H1 (cell line): Measurements from ENCODE around the gene STX18.

Source experiments
- CTCF ChIP-seq, 3 experiments: IDR thresholded peaks; 1 replicate in 2 of 3; 2 replicates in 1 of 3; pipeline versions ENCODE4 v1.5.1 to v1.6.1; 2011; ENCODE audit warnings: low read length in 3 of 3, mild to moderate bottlenecking in 3 of 3, inconsistent platforms in 2 of 3, low read depth in 1 of 3, moderate library complexity in 1 of 3; ENCODE audit not compliant: insufficient read depth in 1 of 3; ENCODE audit errors: control extremely low read depth in 1 of 3
- GABPA ChIP-seq: IDR thresholded peaks from 2 replicates; pipeline ENCODE4 v1.6.1; 2011; ENCODE audit warnings: mild to moderate bottlenecking, low read length, moderate library complexity, borderline replicate concordance; ENCODE audit not compliant: insufficient read depth
- JUND ChIP-seq: IDR thresholded peaks from 2 replicates; pipeline ENCODE4 v1.6.1; 2011; ENCODE audit warnings: mild to moderate bottlenecking, improper control_type of control experiment, low read length
- KDM5A ChIP-seq: fragments of 200-600 bp; IDR thresholded peaks from 2 replicates; pipeline ENCODE4 v1.7.1; 2012; ENCODE audit warnings: mild to moderate bottlenecking, low read length, inconsistent platforms, mixed read lengths
- RAD21 ChIP-seq, 2 experiments: IDR thresholded peaks in 1 of 2; conservative IDR thresholded peaks in 1 of 2; 2 replicates each; pipeline ENCODE4 v1.6.1; 2011; ENCODE audit warnings: low read depth in 2 of 2, low read length in 2 of 2, improper control_type of control experiment in 1 of 2, inconsistent platforms in 1 of 2, mild to moderate bottlenecking in 1 of 2, moderate library complexity in 1 of 2
- RFX5 ChIP-seq: IDR thresholded peaks from 2 replicates; pipeline ENCODE4 v1.6.1; 2011; ENCODE audit warnings: low read depth, low read length, improper control_type of control experiment, borderline replicate concordance
- TEAD4 ChIP-seq: IDR thresholded peaks from 2 replicates; pipeline ENCODE4 v1.6.1; 2012; ENCODE audit warnings: low read depth, low read length, inconsistent platforms, mixed read lengths

- TF ChIP-seq JUND, result no peak
- no peak for TF ChIP-seq RFX5
- TF ChIP-seq GABPA, result no peak
- no peak for TF ChIP-seq CTCF (IDR thresholded peaks at IDR 0.05; ENCODE audit: control extremely low read depth in 1 of 3, insufficient read depth in 1 of 3, low read depth in 1 of 3, low read length in 3 of 3)
- no peak for TF ChIP-seq RAD21 (IDR thresholded peaks at IDR 0.05 in 1 of 2, conservative IDR thresholded peaks at IDR 0.05 in 1 of 2; ENCODE audit: low read depth in 2 of 2, low read length in 2 of 2)
- TF ChIP-seq KDM5A, result no peak
- no peak for TF ChIP-seq TEAD4
Measured at GRCh38 chr4:4456816-4457578, 84.9 kb downstream of the STX18 start.
